ENCODE measurements around the gene GIMAP7.

DNA sequence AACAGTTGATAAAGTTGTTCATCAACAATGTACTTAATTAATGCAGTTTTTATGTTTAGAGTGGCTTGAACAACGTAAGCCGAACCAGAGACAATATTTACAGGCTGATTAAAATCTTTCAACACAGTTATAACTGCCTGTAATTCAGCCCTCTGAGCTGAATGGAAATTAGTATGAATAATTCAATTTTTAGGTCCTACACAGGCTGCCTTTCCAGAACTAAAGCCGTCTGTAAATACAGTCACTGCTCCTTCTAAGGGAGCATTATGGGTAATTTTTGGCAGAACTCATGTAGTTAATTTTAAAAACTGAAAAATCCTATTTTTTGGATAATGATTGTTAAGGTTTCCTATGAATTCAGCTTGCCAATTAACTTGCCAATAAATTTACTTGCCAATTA, 49.9 kb downstream of the GIMAP7 start:
- TF ChIP-seq, protein P1, sequence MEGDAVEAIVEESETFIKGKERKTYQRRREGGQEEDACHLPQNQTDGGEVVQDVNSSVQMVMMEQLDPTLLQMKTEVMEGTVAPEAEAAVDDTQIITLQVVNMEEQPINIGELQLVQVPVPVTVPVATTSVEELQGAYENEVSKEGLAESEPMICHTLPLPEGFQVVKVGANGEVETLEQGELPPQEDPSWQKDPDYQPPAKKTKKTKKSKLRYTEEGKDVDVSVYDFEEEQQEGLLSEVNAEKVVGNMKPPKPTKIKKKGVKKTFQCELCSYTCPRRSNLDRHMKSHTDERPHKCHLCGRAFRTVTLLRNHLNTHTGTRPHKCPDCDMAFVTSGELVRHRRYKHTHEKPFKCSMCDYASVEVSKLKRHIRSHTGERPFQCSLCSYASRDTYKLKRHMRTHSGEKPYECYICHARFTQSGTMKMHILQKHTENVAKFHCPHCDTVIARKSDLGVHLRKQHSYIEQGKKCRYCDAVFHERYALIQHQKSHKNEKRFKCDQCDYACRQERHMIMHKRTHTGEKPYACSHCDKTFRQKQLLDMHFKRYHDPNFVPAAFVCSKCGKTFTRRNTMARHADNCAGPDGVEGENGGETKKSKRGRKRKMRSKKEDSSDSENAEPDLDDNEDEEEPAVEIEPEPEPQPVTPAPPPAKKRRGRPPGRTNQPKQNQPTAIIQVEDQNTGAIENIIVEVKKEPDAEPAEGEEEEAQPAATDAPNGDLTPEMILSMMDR (IDR thresholded peaks at IDR 0.05), result no peak
- no peak for TF ChIP-seq POLR2A (IDR thresholded peaks at IDR 0.05)
